Stimulated activated CD4-positive, alpha-beta T cell treated with anti-CD3 and anti-CD28 coated beads, Interleukin-4, amount 100 ng/mL, for 4 hours (primary cell): ENCODE measurements around the gene GALNT6.
"Not testable (repeated sequence)": the region's sequence is repeated elsewhere in the genome, so short reads cannot be mapped to it uniquely, and the experiment has no call there.

Experiments used
- DNase-seq, 2 experiments: peaks; one replicate each; pipeline ENCODE4 v3.0.0-alpha.2; 2020

Gene GALNT6

GRCh38 chr12:51348116-51348515 is 43.1 kb downstream of the GALNT6 start:
- DNase-seq: no peak

GRCh38 chr12:51346581-51346980 is 44.6 kb downstream of the GALNT6 start, which contains the start of gene CELA1:
CELA1 (minus strand) TSS chr12:51346679; CDS start chr12:51346638, 41 bp downstream.
- DNase-seq: no peak

GRCh38 chr12:51345681-51346080 is 45.5 kb downstream of the GALNT6 start:
- no peak for DNase-seq

- DNase-seq: no peak
These were observed 48.0 kb downstream of the GALNT6 start for GRCh38 chr12:51343201-51343600.

GRCh38 chr12:51342416-51342815 is 48.8 kb downstream of the GALNT6 start:
- no peak for DNase-seq

- DNase-seq: peak; percentile 57 to 69
These were observed 49.8 kb downstream of the GALNT6 start for GRCh38 chr12:51341251-51342007.

- no peak for DNase-seq
These were observed 51.5 kb downstream of the GALNT6 start for GRCh38 chr12:51339750-51340149.

GRCh38 chr12:51337336-51337735 is 53.9 kb downstream of the GALNT6 start:
- DNase-seq: not testable (repeated sequence)

- DNase-seq: no peak
These were observed 55.3 kb downstream of the GALNT6 start for GRCh38 chr12:51335931-51336330.

GRCh38 chr12:51334764-51335163 is 56.4 kb downstream of the GALNT6 start:
- DNase-seq: no peak

- DNase-seq: no peak
These were observed 57.7 kb downstream of the GALNT6 start for GRCh38 chr12:51333536-51333935.

GRCh38 chr12:51330186-51330585 is 61.0 kb downstream of the GALNT6 start:
- DNase-seq: no peak

GRCh38 chr12:51329742-51330141 is 61.5 kb downstream of the GALNT6 start:
- no peak for DNase-seq

GRCh38 chr12:51328587-51328986 is 62.6 kb downstream of the GALNT6 start:
- no peak for DNase-seq

GRCh38 chr12:51326698-51327439 is 64.3 kb downstream of the GALNT6 start:
- no peak for DNase-seq

GRCh38 chr12:51324953-51325352 is 66.3 kb downstream of the GALNT6 start:
- no peak for DNase-seq

GRCh38 chr12:51323966-51324895 is 67.0 kb downstream of the GALNT6 start, which contains the start of gene BIN2:
BIN2 (minus strand) TSS chr12:51324174; CDS start chr12:51324102, 72 bp downstream.
- DNase-seq: peak; percentile 49 to 61

- peak; percentile 18 to 45 for DNase-seq
These were observed 67.8 kb downstream of the GALNT6 start for GRCh38 chr12:51323317-51323960.

- peak in 1 of 2 experiments; percentile 34 for DNase-seq
These were observed 68.8 kb downstream of the GALNT6 start for GRCh38 chr12:51322452-51322851.

GRCh38 chr12:51321882-51322281 is 69.3 kb downstream of the GALNT6 start:
- no peak for DNase-seq

GRCh38 chr12:51320695-51321320 is 70.4 kb downstream of the GALNT6 start:
- DNase-seq: peak in 1 of 2 experiments; percentile 11

GRCh38 chr12:51320311-51320694 is 70.9 kb downstream of the GALNT6 start:
- DNase-seq: no peak
